Measurements from ENCODE around the gene SNX22.

The SNX22 gene

DNA sequence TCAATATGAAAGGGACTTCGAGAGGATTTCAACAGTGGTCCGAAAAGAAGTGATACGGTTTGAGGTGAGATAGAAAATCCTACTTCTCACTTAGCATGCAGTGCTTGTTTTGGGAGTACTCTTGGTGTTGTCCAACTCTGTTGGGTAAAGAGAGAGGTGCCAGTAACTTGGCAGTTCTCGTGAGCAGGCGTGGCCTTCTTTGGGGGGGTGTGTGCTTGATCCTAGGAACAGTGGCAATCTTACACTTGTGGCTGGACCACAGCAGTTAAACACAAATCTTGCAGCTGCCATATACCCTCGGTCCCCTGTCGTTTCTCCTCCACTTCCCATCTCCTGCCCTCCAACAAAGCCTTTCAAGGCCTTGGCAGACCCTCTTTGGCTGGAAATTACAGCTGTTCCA is 15.2 kb upstream of the SNX22 start:
- FAIRE-seq: no peak

DNA sequence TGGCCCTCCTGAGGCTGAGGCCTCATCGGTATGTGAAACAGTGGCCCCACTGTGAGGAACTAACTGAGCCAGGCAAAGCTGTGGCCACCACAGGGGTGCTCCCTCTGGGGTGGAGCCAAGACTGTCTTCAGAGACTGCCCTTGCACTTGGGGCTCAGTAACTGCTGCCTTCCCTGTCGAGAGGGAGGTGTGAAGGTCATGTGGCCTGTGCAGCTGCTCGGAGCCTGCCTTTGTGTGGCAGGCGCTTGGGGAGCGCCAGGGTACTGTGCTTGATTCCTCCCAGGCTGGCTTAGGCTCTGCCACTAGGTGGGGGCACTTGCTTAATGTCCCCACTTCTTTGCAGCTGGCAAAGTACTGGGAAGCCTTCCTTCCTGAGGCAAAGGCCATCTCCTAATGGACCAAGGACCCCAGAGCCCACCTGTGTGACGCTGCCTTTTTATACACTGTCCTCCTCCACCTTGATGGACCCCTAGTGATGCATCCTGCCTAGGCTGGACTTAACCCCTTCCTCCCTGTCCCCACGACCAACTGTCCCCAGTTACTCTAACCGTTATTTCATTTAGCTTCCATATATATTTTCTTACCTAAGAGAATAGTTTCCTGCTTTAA is 14.2 kb upstream of the SNX22 start:
- no peak for FAIRE-seq

DNA sequence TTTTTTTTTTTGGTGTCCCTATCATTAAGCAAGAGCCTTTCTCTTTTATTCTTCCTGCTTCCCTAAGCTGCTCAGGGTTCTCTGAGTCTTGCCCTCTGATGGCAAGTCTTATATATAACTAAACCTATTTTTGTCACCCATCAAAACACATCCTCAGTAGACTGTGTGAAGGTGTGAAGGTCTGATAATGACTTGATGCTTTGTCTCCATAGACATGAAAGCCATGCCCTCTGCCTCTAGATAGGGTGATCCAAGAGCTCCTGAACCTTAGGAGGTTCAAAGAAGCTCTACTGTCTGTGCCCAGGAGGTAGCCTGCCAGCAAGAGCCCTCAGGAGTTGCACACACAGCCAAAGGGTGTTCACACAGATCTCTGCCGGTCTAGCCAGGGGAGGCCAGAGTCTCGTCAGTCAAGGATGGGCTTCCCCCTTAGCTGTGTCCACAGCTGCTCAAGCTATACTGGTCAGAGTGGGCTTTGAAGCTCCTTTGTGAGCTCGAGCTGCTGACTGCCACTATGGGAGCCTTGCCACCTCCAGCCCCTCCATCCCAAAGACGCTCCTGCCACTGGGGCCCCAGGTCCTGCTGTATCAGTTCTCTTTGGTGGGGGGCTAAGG is 13.1 kb upstream of the SNX22 start:
- FAIRE-seq: no peak

DNA sequence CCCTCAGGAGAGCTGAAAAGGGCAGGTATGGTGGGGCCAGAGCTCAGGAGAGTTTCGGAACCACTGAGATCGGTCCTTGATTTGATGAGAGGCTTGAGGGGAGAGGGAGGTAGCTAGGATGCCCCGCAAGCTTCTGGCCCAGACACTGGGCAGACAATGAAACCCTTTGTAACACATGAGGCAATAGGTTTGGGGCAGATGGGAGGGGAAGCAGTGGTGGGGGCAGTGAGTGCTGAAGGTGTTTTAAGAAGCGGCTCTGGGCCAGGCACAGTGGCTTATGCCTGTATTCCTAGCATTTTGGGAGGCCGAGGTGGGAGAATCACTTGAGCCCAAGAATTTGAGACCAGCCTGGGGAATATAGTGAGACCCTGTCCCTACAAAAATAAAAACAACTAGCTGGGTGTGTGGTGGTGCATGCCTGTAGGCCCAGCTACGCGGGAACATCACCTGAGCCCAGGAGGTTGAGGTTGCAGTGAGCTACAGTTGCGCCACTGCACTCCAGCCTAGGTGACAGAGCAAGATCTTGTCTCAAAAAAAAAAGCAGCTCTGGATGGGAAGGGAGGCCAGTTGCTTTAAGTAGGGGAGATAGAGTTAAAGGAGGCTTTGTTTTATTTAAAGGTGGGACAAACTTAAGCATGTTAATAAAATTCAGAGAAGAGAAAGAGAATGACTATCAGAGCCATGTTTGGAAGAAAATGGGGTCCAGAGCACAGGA is 9.6 kb upstream of the SNX22 start:
- FAIRE-seq: no peak

DNA sequence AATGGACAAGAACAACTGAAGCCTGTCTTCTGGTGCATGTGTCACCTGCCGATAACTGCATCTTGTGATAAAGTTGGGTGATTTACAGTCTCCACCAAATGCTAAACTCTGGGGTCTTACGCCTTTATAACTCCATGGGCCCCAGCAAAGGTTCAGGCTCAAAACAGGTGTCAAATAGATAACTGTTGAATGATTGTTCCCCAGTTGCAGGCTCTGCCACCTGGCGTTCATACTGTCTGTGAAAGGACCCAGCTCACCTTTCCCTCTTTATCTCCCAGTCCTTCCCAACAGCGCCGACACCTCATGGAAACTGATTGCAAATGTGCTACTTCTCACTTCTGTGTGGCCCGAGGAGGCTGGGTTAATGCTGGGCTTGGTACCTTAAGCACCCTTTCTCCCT is 8.3 kb upstream of the SNX22 start:
- no peak for FAIRE-seq

DNA sequence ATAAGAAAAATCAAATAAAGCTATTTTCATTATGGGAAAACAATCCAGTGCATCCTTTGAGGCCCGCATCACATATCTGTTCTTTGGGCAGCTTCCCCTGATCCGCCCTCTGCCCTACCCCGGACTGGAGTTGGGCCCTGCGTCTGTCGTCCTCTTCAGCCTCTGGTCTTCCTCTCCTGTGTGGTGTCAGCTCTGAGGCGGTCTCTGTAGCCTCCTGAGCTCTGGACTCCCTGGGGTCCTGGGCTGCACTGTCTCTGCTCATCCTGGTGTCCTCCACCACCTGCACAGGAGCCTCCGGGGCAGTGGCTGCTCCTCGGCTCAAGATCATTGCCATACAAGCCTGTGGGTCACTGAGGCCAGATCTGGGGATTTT is 7.4 kb upstream of the SNX22 start:
- no peak for FAIRE-seq

DNA sequence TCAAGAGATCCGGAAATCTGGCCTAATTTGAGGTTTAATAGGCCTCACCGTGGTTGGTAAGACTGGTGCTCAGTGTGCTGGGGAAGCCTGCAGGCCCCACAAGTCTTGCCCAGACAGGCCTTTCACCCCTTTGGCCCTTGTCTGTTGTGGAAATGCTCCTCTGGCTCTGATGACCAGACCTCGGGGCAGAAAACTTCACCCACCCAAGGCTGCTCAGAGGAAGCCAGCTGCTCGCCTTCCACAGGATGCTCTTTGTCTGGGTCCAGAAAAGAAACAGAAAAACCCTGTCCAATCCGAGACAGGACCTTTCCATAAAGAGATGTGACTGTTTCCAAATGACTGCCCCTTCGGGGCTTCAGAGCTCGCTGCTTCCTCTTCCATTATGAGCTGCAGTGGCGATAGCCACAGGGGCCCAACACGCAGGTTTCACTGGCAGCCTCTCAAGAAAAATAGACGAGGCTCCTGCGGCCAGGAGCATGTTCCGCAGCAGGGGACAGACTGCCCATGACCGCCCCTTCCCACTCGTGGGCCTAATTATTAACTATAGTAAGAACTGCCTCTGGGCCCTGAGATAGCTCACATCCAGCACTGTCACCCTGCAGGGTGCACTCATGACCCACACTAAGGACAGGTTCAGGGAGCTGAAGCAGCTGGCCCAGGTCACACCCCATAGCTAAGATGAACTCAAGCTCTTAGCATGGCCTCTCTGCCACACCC is 6.8 kb upstream of the SNX22 start:
- FAIRE-seq: no peak

DNA sequence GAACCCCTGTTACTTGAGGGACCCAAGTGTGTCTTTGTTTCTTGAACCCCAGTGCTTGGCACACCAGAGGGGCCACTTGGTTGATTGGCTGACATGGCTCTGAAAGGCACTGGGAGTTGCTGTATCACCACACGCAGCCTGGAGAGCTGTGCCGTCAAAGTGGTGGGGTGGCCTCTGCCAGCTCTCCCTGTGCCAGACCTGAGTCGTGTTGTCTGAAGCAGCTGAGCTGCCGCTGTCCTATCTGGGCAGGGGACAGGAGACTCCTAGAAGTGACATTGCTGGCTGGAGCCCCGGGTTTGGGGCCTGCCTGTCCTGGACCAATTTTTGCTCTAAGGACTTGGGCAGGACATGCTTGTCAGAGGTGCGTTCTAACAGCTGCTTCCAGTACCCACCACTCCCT is 5.5 kb upstream of the SNX22 start:
- no peak for FAIRE-seq

DNA sequence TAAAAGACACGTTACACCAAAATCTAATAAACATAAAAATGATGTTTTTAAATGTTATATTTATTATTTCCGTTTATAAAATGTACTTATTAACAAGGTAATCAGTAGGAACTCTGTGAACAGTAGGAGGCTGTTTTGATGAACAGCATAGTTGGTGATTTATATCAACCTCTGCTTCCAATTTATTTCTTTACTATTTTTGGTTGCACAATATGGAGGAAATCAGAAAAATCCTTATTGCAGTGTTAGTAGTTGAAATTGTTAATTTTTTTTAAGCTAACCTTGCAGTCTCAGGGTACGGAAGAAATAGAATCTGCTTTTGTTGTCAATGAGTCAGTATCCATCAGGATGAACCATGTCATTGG is 5.0 kb upstream of the SNX22 start:
- FAIRE-seq: no peak

DNA sequence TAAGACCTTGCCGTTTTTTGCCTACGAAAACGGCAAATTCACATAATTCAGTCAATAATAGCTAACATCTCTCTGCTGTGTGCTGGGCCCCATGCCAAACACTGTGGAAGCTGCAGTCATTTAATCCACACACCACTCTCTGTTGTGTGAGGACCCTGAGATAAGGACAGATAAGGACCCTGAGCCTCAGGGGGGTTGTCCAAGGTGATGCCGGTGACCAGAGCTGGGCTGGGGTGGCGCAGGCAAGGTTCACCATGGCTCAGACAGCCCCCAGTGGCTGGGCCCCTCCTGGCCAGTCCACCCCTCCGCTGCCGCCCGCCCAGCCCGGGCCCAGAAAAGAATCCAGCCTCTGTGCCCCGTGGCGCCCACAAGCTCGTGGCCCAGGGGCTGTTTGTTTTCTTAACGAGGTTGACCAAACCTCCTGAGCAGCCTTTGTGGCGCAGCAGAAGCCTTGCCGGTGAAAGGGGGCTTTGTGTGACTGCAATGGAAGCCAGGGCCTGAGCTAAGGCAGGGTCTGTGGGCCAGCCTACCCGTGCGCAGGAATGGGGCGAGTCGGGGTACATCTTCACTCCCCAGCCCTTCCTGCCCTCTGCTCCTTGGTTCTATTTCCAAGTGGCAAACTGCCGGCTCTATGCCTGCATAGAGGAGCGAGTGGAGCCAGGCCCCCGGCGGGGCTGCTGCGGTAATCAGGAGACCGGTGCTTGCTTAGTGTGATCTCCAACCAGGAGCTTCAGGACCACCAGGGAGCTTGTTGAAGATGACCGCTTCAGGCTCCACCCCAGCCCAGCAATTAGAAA is 4.4 kb upstream of the SNX22 start:
- FAIRE-seq: no peak

DNA sequence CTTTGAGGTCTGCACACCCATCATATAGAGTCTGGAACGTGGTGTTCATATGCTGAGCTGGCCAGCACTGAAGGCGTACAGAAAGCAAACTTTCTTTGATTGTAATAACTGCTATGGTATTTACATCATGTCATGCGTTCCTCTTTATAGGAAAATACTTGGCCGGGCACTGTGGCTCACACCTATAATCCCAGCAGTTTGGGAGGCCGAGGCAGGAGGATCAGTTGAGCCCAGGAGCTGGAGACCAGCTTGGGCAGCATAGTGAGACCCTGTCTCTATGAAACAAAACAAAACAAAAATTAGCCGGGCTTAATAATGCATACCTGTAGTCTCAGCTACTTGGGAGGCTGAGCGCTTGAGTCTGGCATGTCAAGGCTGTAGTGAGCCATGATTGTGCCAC is 3.4 kb upstream of the SNX22 start:
- no peak for FAIRE-seq

DNA sequence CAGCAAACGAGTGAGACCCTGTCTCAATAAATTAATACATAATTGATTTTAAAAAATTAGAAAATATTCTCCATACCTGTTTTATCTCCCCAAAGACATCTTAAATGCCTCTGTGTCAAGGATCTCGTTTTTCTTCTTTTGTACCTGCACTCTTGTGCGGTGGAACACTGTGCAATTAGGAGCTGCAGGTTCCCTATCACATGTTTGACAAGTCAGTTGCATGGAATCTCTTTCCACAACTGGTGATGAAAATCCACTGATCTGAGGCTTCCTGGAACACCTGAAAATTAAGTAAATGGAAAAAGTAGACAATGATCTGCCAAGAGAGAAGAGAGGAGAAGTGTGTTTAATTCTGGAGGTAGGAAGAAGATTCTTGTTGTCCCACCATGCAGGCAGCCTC is 3.0 kb upstream of the SNX22 start:
- FAIRE-seq: no peak

DNA sequence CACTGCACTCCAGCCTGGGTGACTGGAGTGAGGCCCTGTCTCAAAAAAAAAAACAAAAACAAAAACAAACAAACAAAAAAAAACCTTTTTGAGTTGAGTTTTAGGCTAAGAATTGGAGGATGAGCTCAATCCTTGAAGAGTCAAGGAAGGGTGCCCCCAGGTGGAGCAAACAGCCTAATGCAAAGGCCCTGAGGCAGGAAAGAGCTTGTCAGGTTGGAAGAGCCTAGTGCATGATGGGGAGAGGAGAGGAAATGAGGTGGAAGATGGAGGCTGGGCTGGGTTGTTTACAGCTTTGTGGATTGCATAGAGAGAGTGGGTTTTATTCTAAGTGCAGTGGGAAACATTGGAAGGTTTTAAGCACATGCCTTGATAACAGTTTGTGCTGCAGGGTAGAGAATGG is 2.1 kb upstream of the SNX22 start:
- no peak for FAIRE-seq

DNA sequence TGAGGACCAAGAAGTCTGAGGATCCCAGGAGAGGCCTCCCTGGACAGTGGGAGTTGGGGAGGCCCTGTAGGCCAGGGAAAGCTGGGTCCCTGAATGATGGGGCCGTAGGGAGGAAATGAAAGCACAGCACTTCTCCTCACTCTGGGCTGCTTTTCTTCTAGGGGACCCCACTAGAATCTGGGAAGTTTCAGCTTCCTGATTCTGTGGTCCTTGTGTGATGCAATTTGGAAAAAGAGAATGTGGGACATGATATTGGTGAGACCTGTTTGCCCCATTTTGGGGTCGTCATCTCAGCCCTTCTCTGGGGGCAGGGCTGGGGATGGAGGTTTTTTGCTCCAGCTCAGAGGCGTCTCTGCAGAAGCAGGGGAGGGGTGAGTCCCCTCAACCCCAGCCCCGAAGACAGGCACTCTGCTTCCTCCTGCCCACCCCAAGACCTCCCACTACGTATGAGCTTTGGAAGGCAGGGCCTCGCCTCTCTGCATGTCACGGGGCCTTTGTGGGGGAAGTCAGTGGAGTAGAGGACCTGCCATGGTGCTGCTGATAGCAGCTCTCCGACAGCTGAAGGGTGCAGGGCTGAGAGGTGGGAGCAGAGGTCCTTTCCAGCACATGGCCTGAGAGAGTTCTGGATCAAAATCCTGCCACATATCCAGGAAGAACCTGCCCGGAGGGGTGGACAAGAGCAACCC is 1.5 kb upstream of the SNX22 start:
- FAIRE-seq: no peak

DNA sequence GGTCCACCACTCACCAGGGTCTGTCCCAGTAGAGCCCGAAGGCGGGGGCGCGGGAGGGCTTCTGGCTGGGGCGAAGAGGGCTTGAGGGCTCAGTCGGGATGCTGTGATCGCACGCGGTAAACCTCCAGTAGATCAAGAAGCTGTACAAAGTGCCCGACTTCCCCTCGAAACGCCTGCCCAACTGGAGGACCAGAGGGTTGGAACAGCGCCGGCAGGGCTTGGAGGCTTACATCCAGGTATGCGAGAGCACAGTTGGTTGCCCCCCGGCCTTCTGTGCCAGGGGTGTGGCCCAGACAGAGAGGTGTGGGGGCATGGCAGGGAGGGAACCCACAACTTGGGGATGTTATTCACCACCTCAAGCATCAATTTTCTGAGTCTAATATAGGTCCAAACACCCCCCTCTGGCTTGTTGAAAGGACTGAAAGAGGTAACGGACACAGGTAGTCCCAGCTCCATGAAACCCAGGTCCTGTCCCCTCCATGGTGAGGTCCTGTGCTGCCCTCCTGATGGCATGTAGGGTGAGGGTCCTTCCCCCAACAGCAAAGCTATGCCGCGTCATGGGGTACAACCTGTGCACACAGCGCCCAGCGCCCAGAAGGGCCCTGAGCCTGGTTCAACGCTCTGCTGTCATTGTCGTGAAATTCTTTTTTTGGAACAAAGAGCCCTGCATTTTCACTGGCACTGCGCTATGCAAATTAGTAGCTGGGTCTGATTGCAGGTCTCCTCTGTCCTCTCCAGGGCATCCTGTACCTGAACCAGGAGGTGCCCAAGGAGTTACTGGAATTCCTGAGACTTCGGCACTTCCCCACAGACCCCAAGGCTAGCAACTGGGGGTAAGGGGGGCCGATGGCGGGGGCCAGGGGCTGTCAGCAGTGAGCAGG is 1.2 kb downstream of the SNX22 start:
- FAIRE-seq: no peak

DNA sequence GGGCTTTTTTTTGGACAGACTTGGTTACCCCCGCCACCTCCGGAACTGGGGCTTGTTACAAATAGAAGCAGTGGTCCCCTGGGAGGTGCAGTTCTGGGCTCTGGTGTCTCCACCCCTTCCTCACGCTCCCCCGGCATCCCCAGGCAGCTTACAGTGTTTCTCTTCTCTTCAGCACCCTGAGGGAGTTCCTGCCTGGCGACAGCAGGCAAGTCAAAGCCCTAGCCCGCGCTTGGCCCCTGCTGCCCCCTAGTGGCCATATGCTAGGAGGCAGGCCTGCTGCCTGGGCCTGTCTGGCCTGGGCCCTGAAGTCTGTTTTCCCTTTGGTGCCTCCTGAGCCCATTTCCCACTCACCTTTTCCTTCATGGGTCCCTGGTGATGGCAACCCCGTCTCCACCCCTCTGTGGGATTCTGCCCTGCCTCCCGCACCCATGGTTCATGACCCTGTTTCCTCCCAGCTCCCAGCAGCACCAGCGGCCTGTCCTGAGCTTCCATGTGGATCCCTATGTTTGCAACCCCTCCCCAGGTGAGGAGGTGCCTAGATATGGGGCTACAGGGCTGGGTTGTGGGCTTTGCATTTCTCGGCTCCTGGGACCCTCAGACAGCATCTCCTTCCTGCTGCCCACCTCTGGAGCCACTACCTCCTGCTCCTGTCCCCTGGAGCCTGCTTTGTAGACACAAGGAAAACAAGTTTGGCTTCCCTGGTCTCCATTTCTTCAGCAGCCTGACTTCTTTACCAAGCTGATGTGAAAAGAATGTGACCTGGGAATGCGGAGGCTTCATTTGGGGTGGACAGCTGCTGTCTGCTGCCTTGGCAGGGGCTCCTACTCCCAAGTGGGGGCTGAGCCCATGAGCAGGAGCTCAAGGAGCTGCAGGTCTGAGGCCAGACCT is 2.2 kb downstream of the SNX22 start:
- FAIRE-seq: no peak

DNA sequence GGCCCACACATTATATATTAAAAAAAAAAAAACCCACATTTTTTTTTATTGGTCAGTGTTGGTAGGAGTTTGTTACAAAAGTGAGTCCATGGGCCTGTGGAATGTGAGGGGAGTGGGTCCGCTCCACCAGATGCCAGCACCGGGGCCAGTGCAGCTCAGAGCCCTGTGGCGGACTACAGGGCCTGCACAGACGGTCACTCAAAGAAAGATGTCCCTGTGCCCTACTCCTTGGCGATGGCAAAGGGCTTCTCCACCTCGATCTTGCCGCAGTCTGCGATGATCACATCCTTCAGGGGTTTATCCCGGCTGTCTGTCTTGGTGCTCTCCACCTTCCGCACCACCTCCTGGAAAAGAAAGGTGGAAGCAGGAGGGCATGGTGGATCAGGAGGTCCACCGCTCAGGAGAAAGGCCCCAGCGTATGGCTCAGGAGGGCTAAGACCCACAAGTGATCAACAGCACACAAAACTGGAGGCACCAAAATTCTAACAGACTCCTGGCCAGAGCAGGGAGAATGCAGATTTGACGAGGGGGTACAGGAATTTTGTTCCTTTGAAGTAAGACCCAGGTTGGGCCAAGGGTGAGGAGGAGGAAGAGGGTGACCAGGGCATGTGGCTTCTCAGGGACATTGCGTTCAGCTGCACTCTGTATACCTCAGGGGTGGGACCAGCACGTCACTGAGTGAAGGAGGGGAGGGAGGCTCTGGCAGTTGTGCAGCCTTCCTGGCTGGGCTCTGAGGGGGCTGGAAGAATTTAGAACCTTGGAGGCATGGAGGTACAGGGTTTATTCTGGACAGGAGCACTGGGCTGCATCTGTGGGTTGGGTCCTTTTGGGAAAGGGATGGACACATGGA is 4.5 kb downstream of the SNX22 start:
- FAIRE-seq: no peak

DNA sequence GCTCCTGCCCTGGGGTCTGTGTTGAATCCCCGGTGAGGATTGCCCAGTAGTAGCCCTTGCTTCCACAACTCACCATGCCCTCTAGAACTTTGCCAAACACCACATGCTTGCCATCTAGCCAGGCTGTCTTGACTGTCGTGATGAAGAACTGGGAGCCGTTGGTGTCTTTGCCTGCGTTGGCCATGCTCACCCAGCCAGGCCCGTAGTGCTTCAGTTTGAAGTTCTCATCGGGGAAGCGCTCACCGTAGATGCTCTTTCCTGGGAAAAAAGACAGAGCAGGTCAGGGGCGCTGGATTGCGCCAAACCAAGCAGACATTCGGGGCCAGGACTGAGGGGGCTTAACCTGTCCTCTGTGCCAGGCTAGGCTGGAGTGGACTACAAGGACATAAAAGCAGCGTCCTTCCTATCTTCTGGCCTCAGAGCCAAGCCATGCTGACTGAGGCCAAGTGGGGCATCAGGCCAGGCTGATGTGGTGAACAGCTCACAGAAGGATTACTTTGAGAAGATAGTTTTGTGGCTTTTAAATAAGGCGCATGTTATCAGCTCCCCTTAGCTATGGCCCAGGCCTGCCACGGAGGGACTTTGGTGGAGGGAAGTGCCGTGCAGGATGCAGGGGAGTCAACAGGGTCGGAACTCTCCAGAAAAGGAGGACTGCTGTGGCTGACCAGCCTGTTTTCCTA is 5.3 kb downstream of the SNX22 start:
- FAIRE-seq: no peak

DNA sequence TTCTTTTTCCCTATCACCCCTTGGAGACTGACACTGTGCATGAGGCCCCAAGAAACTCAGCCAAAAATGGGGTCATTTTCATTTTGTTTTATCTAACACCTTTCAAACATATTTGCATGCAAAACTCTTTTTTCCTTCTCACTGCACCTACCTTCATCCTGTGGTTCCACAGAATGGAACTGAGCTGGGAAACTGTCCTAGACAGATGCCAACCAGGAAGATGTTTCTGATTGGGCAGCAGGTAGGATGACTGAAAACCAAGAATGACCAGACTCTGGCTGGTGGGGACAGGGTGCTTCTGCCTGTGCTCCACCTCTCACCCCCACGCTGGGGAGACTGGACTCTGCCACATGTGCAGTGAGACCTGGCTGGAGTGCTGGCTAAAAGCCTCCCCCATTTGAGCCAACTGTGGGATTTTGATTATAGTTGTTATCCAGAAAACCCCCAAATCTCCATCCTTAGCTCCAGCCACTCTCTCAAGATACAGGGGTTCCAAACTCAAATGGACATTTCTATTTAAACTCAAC is 6.1 kb downstream of the SNX22 start:
- FAIRE-seq: no peak
